Astrocyte of the cerebellum (primary cell): ENCODE data around the gene ZNF664.

Experiments used
- DNase-seq: peaks from one replicate; pipeline ENCODE4 v3.0.0-alpha.2; 2011; ENCODE audit warnings: low read depth
- H3K4me3 ChIP-seq: 2 replicates; pipeline ENCODE4 v1.5.1; 2011; ENCODE audit warnings: mild to moderate bottlenecking, low read depth, low read length, moderate library complexity
- in situ Hi-C: cut with HindIII; loops from 2 replicates; pipeline ENCODE4 v1.10.0; 2017; ENCODE audit warnings: low sequenced_read_pairs
- TF ChIP-seq, protein P1 (sequence below): IDR thresholded peaks from 2 replicates; pipeline ENCODE4 v1.5.1; 2012; ENCODE audit warnings: low read length, low read depth, moderate library complexity, mild to moderate bottlenecking; ENCODE audit errors: missing control alignments

The ZNF664 gene

DNA sequence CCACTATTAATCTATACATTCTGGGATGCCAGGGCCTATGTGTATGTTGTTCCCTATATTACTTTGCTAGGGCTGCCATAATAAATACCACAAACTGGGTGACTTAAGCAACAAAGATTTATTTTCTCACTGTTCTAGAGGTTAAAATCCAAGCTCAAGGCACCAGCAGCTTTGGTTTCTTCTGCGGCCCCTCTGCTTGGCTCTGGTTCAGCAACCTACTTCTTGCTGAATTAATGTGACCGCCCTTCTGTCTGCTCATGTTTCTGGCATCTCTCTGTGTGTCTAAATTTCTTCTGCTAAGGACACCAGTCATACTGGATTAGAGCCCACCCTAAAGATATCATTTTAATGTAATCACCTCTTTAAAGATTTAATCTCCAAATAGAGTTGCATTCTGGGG lies 84.7 kb downstream of the ZNF664 start:
- H3K4me3 ChIP-seq: no peak overlapping the region
- peak; percentile 27 for DNase-seq
- in situ Hi-C loops: no loop called here
- TF ChIP-seq, protein P1, sequence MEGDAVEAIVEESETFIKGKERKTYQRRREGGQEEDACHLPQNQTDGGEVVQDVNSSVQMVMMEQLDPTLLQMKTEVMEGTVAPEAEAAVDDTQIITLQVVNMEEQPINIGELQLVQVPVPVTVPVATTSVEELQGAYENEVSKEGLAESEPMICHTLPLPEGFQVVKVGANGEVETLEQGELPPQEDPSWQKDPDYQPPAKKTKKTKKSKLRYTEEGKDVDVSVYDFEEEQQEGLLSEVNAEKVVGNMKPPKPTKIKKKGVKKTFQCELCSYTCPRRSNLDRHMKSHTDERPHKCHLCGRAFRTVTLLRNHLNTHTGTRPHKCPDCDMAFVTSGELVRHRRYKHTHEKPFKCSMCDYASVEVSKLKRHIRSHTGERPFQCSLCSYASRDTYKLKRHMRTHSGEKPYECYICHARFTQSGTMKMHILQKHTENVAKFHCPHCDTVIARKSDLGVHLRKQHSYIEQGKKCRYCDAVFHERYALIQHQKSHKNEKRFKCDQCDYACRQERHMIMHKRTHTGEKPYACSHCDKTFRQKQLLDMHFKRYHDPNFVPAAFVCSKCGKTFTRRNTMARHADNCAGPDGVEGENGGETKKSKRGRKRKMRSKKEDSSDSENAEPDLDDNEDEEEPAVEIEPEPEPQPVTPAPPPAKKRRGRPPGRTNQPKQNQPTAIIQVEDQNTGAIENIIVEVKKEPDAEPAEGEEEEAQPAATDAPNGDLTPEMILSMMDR: no peak

DNA sequence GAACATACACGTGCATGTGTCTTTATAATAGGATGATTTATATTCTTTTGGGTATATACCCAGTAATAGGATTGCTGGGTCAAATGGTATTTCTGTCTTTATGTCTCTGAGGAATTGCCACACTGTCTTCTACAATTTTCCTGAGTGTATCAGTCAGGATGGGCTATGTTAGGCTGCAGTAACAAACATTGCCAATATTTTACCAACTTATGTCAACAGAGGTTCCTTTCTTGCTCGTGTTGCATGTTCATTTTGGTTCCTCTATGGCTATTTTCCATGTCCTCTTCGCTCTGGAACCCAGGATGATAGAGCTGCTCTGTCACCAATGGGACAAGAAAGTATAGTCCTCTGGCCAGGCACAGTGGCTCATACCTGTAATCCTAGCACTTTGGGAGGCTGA lies 86.7 kb downstream of the ZNF664 start:
- TF ChIP-seq, protein P1: no peak
- in situ Hi-C loops: no loop called here
- no peak for DNase-seq
- no peak overlapping the region for H3K4me3 ChIP-seq
